ENCODE data around the gene PAGE1.
"Not testable (repeated sequence)": the region's sequence is repeated elsewhere in the genome, so short reads cannot be mapped to it uniquely, and the experiment has no call there.

GRCh38 chrX:49720106-49720505 is 24.3 kb upstream of the PAGE1 start:
- not testable (repeated sequence) for TF ChIP-seq EZH2 (IDR thresholded peaks at IDR 0.05; ENCODE audit: low read length, missing control alignments); CTCF (conservative IDR thresholded peaks at IDR 0.05 in 1 of 2, IDR thresholded peaks at IDR 0.05 in 1 of 2; ENCODE audit: low read depth in 1 of 2, low read length in 2 of 2)

Data from fibroblast of lung (primary cell).